Gastroesophageal sphincter (tissue), 3 donors: ENCODE results near the gene SDC3.

Experiments
- CTCF ChIP-seq, 4 experiments: fragments of 200-600 bp in 2 of 4; fragments of 450-650 bp in 2 of 4; sonication (generic) in 1 of 4; IDR thresholded peaks; one replicate each; pipeline ENCODE4 v1.5.1; 2017 to 2019; ENCODE audit warnings: antibody characterized with exemption in 4 of 4, mild to moderate bottlenecking in 2 of 4, moderate library complexity in 2 of 4
- EP300 ChIP-seq: sonication (generic); formaldehyde crosslinking; IDR thresholded peaks from one replicate; pipeline ENCODE4 v1.6.1; 2017; ENCODE audit warnings: antibody characterized with exemption, mild to moderate bottlenecking
- POLR2A ChIP-seq, 2 donors: fragments of 450-650 bp; IDR thresholded peaks; one replicate each; pipeline ENCODE4 v1.6.1; 2017; ENCODE audit warnings: antibody characterized with exemption in 2 of 2, mild to moderate bottlenecking in 2 of 2, moderate library complexity in 1 of 2

DNA sequence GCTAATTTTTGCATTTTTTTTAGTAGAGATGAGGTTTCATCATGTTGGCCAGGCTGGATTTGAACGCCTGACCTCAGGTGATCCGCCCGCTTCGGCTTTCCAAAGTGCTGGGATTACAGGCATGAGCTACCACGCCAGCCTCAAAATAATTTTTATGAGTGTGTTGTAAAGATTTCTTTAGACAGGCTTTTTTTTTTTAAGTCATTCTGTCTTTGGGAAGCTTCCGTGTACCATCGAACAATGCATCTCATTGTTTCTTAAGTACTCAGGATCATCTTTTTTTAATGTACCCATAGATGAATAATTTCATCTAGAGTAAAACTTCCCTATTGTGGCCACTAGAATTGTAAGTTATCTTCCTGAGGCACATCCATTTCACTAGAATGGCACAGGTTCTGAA lies 19.6 kb upstream of the SDC3 start:
- TF ChIP-seq EP300 (no peak), CTCF (IDR thresholded peaks at IDR 0.05) (no peak), POLR2A (IDR thresholded peaks at IDR 0.05) (no peak)
